Measurements from ENCODE around the gene ULK1.

The ULK1 gene

GRCh38 chr12:131855521-131856142 is 38.8 kb upstream of the ULK1 start:
- DNase-seq (ENCODE audit: low read depth, low spot score), result no peak
- TF ChIP-seq CTCF (IDR thresholded peaks at IDR 0.05; ENCODE audit: insufficient read depth, low read length, missing control alignments), result no peak
- ChIA-PET POLR2A (no interaction called here), CTCF (no interaction called here)
- H3K4me3 ChIP-seq (ENCODE audit: low read depth, low read length), result no peak overlapping the region

- DNase-seq (ENCODE audit: low read depth, low spot score), result no peak
- TF ChIP-seq CTCF (IDR thresholded peaks at IDR 0.05; ENCODE audit: insufficient read depth, low read length, missing control alignments), result no peak
- ChIA-PET CTCF (no interaction called here), POLR2A (no interaction called here)
- H3K4me3 ChIP-seq (ENCODE audit: low read depth, low read length), result no peak overlapping the region
These were observed 37.9 kb upstream of the ULK1 start for GRCh38 chr12:131856366-131857097.

- TF ChIP-seq CTCF (IDR thresholded peaks at IDR 0.05; ENCODE audit: insufficient read depth, low read length, missing control alignments), result no peak
- no peak overlapping the region for H3K4me3 ChIP-seq (ENCODE audit: low read depth, low read length)
- ChIA-PET CTCF (no interaction called here), POLR2A (no interaction called here)
- DNase-seq (ENCODE audit: low read depth, low spot score), result no peak
These were observed 36.2 kb upstream of the ULK1 start for GRCh38 chr12:131857908-131858850.

- TF ChIP-seq CTCF (IDR thresholded peaks at IDR 0.05; ENCODE audit: insufficient read depth, low read length, missing control alignments), result no peak
- ChIA-PET CTCF (interaction anchor here (1.1 kb wide), 1 partner anchor 9 kb away, joined by 5 read pairs; no protein-coding TSS in a partner anchor), POLR2A (no interaction called here)
- no peak for DNase-seq (ENCODE audit: low read depth, low spot score)
- H3K4me3 ChIP-seq (ENCODE audit: low read depth, low read length), result no peak overlapping the region; the same call in 1 of the 2 replicates
These were observed 33.8 kb upstream of the ULK1 start for GRCh38 chr12:131860472-131861260.

GRCh38 chr12:131861261-131862083 is 33.0 kb upstream of the ULK1 start:
- ChIA-PET CTCF (no interaction called here), POLR2A (no interaction called here)
- DNase-seq (ENCODE audit: low read depth, low spot score), result no peak
- no peak overlapping the region for H3K4me3 ChIP-seq (ENCODE audit: low read depth, low read length)
- no peak for TF ChIP-seq CTCF (IDR thresholded peaks at IDR 0.05; ENCODE audit: insufficient read depth, low read length, missing control alignments)
